WTC11 (cell line): ENCODE results near the gene SLC40A1. TPM values are rescaled to one million over a fixed set of nuclear protein-coding genes. Genes with fewer than 3 reads are reported as not detected.

Source experiments
- ATAC-seq: fragments of 200-7000 bp; cut with Tn5 transposase; 2 replicates; pipeline ENCODE4 v1.10.0; 2021; ENCODE audit warnings: mild to moderate bottlenecking, moderate library complexity
- CTCF ChIA-PET: fragments of 300-600 bp; sonication (Branson Sonifier 250); formaldehyde crosslinking; loops from one replicate; lab custom pipeline; 2021; ENCODE audit warnings: antibody characterized with exemption; lab: Charles Lee
- POLR2A ChIA-PET: fragments of 350-600 bp; sonication (Branson Sonifier 250); formaldehyde crosslinking; loops from one replicate; lab custom pipeline; 2021; ENCODE audit warnings: antibody characterized with exemption; lab: Charles Lee
- DNase-seq: peaks from one replicate; pipeline ENCODE4 v3.0.0; 2021; ENCODE audit warnings: low spot score
- H3K27ac Mint-ChIP-seq: 2 replicates; pipeline ENCODE4 v1.8.0; 2021; ENCODE audit warnings: mixed read lengths
- H3K27me3 Mint-ChIP-seq: 2 replicates; pipeline ENCODE4 v1.8.0; 2021; ENCODE audit warnings: low read depth, mild to moderate bottlenecking, moderate library complexity, mixed read lengths
- H3K36me3 Mint-ChIP-seq: 2 replicates; pipeline ENCODE4 v1.8.0; 2021; ENCODE audit warnings: mixed read lengths
- H3K4me1 Mint-ChIP-seq: 2 replicates; pipeline ENCODE4 v1.8.0; 2022; ENCODE audit warnings: mixed read lengths
- H3K4me3 Mint-ChIP-seq: 2 replicates; pipeline ENCODE4 v1.8.0; 2021; ENCODE audit warnings: mild to moderate bottlenecking, moderate library complexity, mixed read lengths
- H3K9me3 Mint-ChIP-seq: 2 replicates; pipeline ENCODE4 v1.8.0; 2021; ENCODE audit warnings: mixed read lengths
- AFF4 ChIP-seq: sonication (generic); formaldehyde crosslinking; IDR thresholded peaks from 2 replicates; pipeline ENCODE4 v1.8.1; 2023; ENCODE audit warnings: mild to moderate bottlenecking, missing genetic modification reagents, borderline replicate concordance
- CBFB ChIP-seq: sonication (generic); formaldehyde crosslinking; IDR thresholded peaks from 2 replicates; pipeline ENCODE4 v1.8.1; 2022; ENCODE audit warnings: mild to moderate bottlenecking, low read depth, missing genetic modification reagents
- EMX1 ChIP-seq: fragments of 250-450 bp; sonication (Bioruptor Pico); IDR thresholded peaks from 2 replicates; pipeline ENCODE4 v1.8.0; 2021; ENCODE audit warnings: mild to moderate bottlenecking
- ETV6 ChIP-seq: sonication (generic); formaldehyde crosslinking; IDR thresholded peaks from 2 replicates; pipeline ENCODE4 v1.8.1; 2022; ENCODE audit warnings: mild to moderate bottlenecking, missing genetic modification reagents
- GABPB1 ChIP-seq: sonication (generic); formaldehyde crosslinking; IDR thresholded peaks from 2 replicates; pipeline ENCODE4 v1.8.1; 2023; ENCODE audit warnings: mild to moderate bottlenecking, missing genetic modification reagents
- GRHL2 ChIP-seq: fragments of 250-450 bp; sonication (Bioruptor Pico); IDR thresholded peaks from 2 replicates; pipeline ENCODE4 v1.8.0; 2022; ENCODE audit warnings: mild to moderate bottlenecking, moderate library complexity; ENCODE audit not compliant: insufficient replicate concordance, severe bottlenecking
- HMGXB4 ChIP-seq: sonication (generic); formaldehyde crosslinking; IDR thresholded peaks from 2 replicates; pipeline ENCODE4 v1.8.1; 2023; ENCODE audit warnings: mild to moderate bottlenecking, moderate library complexity, missing genetic modification reagents
- IRF1 ChIP-seq: sonication (generic); formaldehyde crosslinking; IDR thresholded peaks from 2 replicates; pipeline ENCODE4 v1.8.0; 2023; ENCODE audit warnings: missing genetic modification reagents
- NFYB ChIP-seq: sonication (generic); formaldehyde crosslinking; conservative IDR thresholded peaks from 2 replicates; pipeline ENCODE4 v1.8.0; 2022; ENCODE audit warnings: low read depth, missing genetic modification reagents
- NR2C2 ChIP-seq: sonication (generic); formaldehyde crosslinking; IDR thresholded peaks from 2 replicates; pipeline ENCODE4 v1.8.0; 2022; ENCODE audit warnings: mild to moderate bottlenecking, missing genetic modification reagents
- PRRX2 ChIP-seq: fragments of 250-450 bp; sonication (Bioruptor Pico); IDR thresholded peaks from 2 replicates; pipeline ENCODE4 v1.8.0; 2021; ENCODE audit warnings: mild to moderate bottlenecking
- RORB ChIP-seq: fragments of 250-450 bp; sonication (Bioruptor Pico); IDR thresholded peaks from 2 replicates; pipeline ENCODE4 v1.9.0; 2021; ENCODE audit warnings: mild to moderate bottlenecking
- SP1 ChIP-seq: sonication (generic); formaldehyde crosslinking; conservative IDR thresholded peaks from 2 replicates; pipeline ENCODE4 v1.8.1; 2022; ENCODE audit warnings: missing genetic modification reagents
- TEAD4 ChIP-seq: sonication (generic); formaldehyde crosslinking; IDR thresholded peaks from 2 replicates; pipeline ENCODE4 v1.8.0; 2022; ENCODE audit warnings: mild to moderate bottlenecking, missing genetic modification reagents
- ZNF121 ChIP-seq: sonication (generic); formaldehyde crosslinking; IDR thresholded peaks from 2 replicates; pipeline ENCODE4 v1.8.0; 2023; ENCODE audit warnings: missing genetic modification reagents
- ZNF232 ChIP-seq: sonication (generic); formaldehyde crosslinking; IDR thresholded peaks from 2 replicates; pipeline ENCODE4 v1.8.0; 2022; ENCODE audit warnings: mild to moderate bottlenecking, missing genetic modification reagents
- ZNF263 ChIP-seq: sonication (generic); formaldehyde crosslinking; IDR thresholded peaks from 2 replicates; pipeline ENCODE4 v1.8.1; 2022; ENCODE audit warnings: low read depth, mild to moderate bottlenecking, moderate library complexity, missing genetic modification reagents
- ZNF317 ChIP-seq: sonication (generic); formaldehyde crosslinking; IDR thresholded peaks from 2 replicates; pipeline ENCODE4 v1.8.1; 2023; ENCODE audit warnings: low read depth, mild to moderate bottlenecking, moderate library complexity, missing genetic modification reagents, borderline replicate concordance
- ZNF396 ChIP-seq: fragments of 250-450 bp; sonication (Bioruptor Pico); IDR thresholded peaks from 2 replicates; pipeline ENCODE4 v1.8.0; 2021; ENCODE audit warnings: mild to moderate bottlenecking, moderate library complexity, borderline replicate concordance
- total RNA-seq: library from RNA; stranded (reverse); gene quantifications from 3 replicates; pipeline ENCODE4 v1.2.3, GENCODE V29; 2021
- TF ChIP-seq, protein P1 (sequence below): sonication (generic); formaldehyde crosslinking; IDR thresholded peaks from 2 replicates; pipeline ENCODE4 v1.8.1; 2023; ENCODE audit warnings: mild to moderate bottlenecking, missing genetic modification reagents
- TF ChIP-seq, protein P2 (sequence below): sonication (generic); formaldehyde crosslinking; IDR thresholded peaks from 2 replicates; pipeline ENCODE4 v1.8.1; 2022; ENCODE audit warnings: low read depth, mild to moderate bottlenecking, moderate library complexity, missing genetic modification reagents, borderline replicate concordance
- TF ChIP-seq, protein P3 (sequence below): fragments of 250-450 bp; sonication (Bioruptor Pico); IDR thresholded peaks from 2 replicates; pipeline ENCODE4 v1.9.0; 2021; ENCODE audit warnings: moderate library complexity, mild to moderate bottlenecking, inconsistent platforms, borderline replicate concordance

SLC40A1 gene
- total RNA-seq, 1 experiment from 2014 or later: 0.57 TPM

DNA sequence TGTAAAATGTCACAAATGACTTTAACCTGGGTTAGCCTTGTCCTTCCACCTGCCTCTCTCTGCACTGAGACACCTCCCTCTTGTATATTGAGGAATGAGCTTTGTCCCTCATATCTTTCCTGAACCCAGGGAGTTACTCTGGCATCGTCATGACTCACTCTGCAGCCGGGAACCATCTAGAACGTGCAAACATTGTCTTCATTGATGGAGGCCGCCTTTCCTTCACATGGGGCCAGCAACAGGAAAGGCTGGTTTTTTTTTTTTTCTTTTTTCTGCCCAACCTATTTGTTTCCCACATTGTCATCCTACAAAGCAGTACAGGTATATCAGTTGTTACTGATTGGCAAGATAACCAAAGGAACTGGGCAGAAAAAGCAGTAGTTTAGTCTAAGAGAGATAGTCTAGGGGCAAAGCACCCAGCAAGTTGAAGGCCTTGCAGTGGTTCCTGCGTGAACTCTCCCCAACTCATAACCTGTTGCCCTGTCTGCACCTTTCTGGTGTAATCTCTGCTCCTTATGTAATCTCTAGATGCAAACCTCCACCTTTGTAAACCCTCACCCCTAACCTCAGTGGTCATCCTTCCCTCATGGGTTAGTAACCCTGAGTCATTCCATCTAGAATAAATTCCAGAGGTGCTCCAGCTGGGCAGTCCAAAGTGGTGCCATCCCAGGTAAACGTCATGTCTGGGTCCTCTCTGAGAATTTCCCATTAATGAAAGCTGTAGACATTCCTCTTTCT is 38.3 kb downstream of the SLC40A1 start (continued):
- no peak for TF ChIP-seq GRHL2
- TF ChIP-seq ZNF317 (CRISPR knock-in tag): no peak

DNA sequence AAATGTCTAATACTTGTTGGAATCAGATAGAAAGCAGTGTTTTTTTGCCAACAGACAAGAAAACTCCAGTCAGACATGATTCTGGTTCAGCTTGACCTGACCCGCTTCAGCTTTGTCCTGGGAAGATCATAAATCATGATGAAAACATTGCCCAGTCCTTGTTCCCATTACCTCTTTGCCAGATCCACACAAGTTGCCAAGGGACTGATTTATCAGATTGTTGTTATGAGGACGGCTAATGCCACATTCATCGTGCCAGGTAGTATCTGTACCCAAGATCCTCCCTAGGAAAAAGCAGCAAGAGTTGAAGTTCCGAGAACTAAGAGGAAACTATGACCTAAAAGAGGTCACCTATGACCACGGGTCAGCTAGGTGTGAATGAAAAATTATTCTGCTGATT is 39.0 kb downstream of the SLC40A1 start:
- no peaks in the 10 kb centered on the region for H3K4me1 Mint-ChIP-seq
- ChIA-PET POLR2A (no interaction called here), CTCF (no interaction called here)
- no peaks in the 10 kb centered on the region for H3K36me3 Mint-ChIP-seq
- H3K27me3 Mint-ChIP-seq: no peaks in the 10 kb centered on the region
- no peak overlapping the region for H3K4me3 Mint-ChIP-seq
- DNase-seq (no peak), ATAC-seq (no peak)
- H3K9me3 Mint-ChIP-seq: peaks cover 4% of the 10 kb centered on the region; the same call in 1 of the 2 replicates
- no peak overlapping the region for H3K27ac Mint-ChIP-seq
- no peak for TF ChIP-seq ZNF121 (CRISPR knock-in tag)
- no peak for TF ChIP-seq CBFB (CRISPR knock-in tag)
- no peak for TF ChIP-seq RORB (CRISPR knock-in tag)
- TF ChIP-seq HMGXB4 (CRISPR knock-in tag): no peak
- no peak for TF ChIP-seq ZNF232 (CRISPR knock-in tag)
- TF ChIP-seq SP1: no peak
- no peak for TF ChIP-seq NFYB (CRISPR knock-in tag)

DNA sequence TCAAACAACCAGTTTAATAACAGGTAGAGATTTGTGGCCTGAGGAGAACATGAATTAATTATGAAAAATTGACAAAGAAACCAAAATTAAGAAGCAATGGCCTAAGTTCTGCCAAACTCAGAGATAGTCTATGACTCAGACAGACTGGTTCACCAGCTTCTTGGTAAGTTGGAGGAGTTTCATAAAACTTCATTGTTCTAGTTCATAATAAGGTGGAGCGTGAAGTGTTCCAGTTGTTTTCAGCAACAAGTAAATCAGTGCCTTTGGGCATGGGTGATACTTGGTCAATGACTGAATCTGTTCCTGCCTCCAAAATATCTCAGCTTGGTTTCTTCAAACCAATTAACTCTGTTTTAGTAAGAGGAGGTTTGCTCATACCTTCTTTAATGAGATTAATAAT is 40.0 kb downstream of the SLC40A1 start:
- Mint-ChIP-seq H3K27me3 (no peaks in the 10 kb centered on the region), H3K4me1 (no peaks in the 10 kb centered on the region), H3K27ac (no peak overlapping the region), H3K4me3 (no peak overlapping the region), H3K36me3 (no peaks in the 10 kb centered on the region), H3K9me3 (peaks cover 4% of the 10 kb centered on the region; the same call in 1 of the 2 replicates)
- DNase-seq: no peak
- ChIA-PET POLR2A (no interaction called here), CTCF (no interaction called here)
- TF ChIP-seq GABPB1 (CRISPR knock-in tag) (no peak), ZNF396 (no peak), EMX1 (CRISPR knock-in tag) (no peak), ZNF121 (CRISPR knock-in tag) (no peak), NR2C2 (CRISPR knock-in tag) (no peak)
- no peak for ATAC-seq

GRCh38 chr2:189538402-189538801 is 42.2 kb downstream of the SLC40A1 start:
- ChIA-PET CTCF (no interaction called here), POLR2A (no interaction called here)
- ATAC-seq: no peak
- no peak for DNase-seq
- Mint-ChIP-seq H3K27me3 (no peaks in the 10 kb centered on the region), H3K27ac (no peak overlapping the region), H3K36me3 (no peaks in the 10 kb centered on the region), H3K4me3 (no peak overlapping the region), H3K9me3 (peaks cover 4% of the 10 kb centered on the region; the same call in 1 of the 2 replicates), H3K4me1 (no peaks in the 10 kb centered on the region)
- TF ChIP-seq ZNF263 (no peak), AFF4 (CRISPR knock-in tag) (no peak), PRRX2 (CRISPR knock-in tag) (no peak), TEAD4 (CRISPR knock-in tag) (no peak), GRHL2 (no peak), ZNF317 (CRISPR knock-in tag) (no peak), IRF1 (CRISPR knock-in tag) (no peak), RORB (CRISPR knock-in tag) (no peak), ETV6 (no peak)
- TF ChIP-seq, protein P1, sequence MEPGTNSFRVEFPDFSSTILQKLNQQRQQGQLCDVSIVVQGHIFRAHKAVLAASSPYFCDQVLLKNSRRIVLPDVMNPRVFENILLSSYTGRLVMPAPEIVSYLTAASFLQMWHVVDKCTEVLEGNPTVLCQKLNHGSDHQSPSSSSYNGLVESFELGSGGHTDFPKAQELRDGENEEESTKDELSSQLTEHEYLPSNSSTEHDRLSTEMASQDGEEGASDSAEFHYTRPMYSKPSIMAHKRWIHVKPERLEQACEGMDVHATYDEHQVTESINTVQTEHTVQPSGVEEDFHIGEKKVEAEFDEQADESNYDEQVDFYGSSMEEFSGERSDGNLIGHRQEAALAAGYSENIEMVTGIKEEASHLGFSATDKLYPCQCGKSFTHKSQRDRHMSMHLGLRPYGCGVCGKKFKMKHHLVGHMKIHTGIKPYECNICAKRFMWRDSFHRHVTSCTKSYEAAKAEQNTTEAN (CRISPR knock-in tag): no peak
- TF ChIP-seq, protein P2, sequence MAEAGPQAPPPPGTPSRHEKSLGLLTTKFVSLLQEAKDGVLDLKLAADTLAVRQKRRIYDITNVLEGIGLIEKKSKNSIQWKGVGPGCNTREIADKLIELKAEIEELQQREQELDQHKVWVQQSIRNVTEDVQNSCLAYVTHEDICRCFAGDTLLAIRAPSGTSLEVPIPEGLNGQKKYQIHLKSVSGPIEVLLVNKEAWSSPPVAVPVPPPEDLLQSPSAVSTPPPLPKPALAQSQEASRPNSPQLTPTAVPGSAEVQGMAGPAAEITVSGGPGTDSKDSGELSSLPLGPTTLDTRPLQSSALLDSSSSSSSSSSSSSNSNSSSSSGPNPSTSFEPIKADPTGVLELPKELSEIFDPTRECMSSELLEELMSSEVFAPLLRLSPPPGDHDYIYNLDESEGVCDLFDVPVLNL (CRISPR knock-in tag): no peak
- TF ChIP-seq, protein P3, sequence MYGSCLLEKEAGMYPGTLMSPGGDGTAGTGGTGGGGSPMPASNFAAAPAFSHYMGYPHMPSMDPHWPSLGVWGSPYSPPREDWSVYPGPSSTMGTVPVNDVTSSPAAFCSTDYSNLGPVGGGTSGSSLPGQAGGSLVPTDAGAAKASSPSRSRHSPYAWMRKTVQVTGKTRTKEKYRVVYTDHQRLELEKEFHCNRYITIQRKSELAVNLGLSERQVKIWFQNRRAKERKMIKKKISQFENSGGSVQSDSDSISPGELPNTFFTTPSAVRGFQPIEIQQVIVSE: no peak
